K562 (cell line): ENCODE measurements around the gene BMP6. TPM values are rescaled to one million over a fixed set of nuclear protein-coding genes. Genes with fewer than 3 reads are reported as not detected.
A peak's percentile ranks its signal among the peaks of the same experiment; 100 is the strongest.

ENCODE experiments used
- DDX20 ChIP-seq: fragments of 450-650 bp; IDR thresholded peaks from 2 replicates; pipeline ENCODE4 v1.6.1; 2016; ENCODE audit warnings: missing genetic modification characterization, low read depth, mild to moderate bottlenecking, missing compliant biosample characterization, moderate library complexity
- HCFC1 ChIP-seq: IDR thresholded peaks from 2 replicates; pipeline ENCODE4 v1.6.1; 2012; ENCODE audit warnings: low read depth, low read length, improper control_type of control experiment
- HNRNPL ChIP-seq: fragments of 200-400 bp; formaldehyde crosslinking; IDR thresholded peaks from 2 replicates; pipeline ENCODE4 v1.6.1; 2017; ENCODE audit warnings: low read depth, mild to moderate bottlenecking, low read length
- HOMEZ ChIP-seq: fragments of 250-450 bp; sonication (Bioruptor Pico); IDR thresholded peaks from 2 replicates; pipeline ENCODE4 v1.4.0; 2020; ENCODE audit warnings: mild to moderate bottlenecking, moderate library complexity
- KAT2B ChIP-seq: IDR thresholded peaks from one replicate; pipeline ENCODE4 v1.6.1; 2012; ENCODE audit warnings: low read depth, mild to moderate bottlenecking, control low read depth, inconsistent platforms, low read length, moderate library complexity
- KLF1 ChIP-seq: fragments of 450-650 bp; IDR thresholded peaks from 2 replicates; pipeline ENCODE4 v1.6.1; 2016; ENCODE audit warnings: missing genetic modification characterization, missing compliant biosample characterization
- PBX2 ChIP-seq, 2 experiments: IDR thresholded peaks in 1 of 2; conservative IDR thresholded peaks in 1 of 2; 2 replicates each; pipeline ENCODE4 v1.6.1; 2016; ENCODE audit warnings: low read depth in 2 of 2, mild to moderate bottlenecking in 1 of 2, missing compliant biosample characterization in 1 of 2, missing genetic modification characterization in 1 of 2, moderate library complexity in 1 of 2
- PYGO2 ChIP-seq: fragments of 450-650 bp; IDR thresholded peaks from 2 replicates; pipeline ENCODE4 v1.6.1; 2016; ENCODE audit warnings: mild to moderate bottlenecking, missing genetic modification characterization, moderate library complexity, missing compliant biosample characterization
- SNIP1 ChIP-seq: fragments of 450-650 bp; IDR thresholded peaks from 2 replicates; pipeline ENCODE4 v1.7.1; 2017; ENCODE audit warnings: low read depth, mild to moderate bottlenecking
- SP1 ChIP-seq: sonication (generic); formaldehyde crosslinking; IDR thresholded peaks from 2 replicates; pipeline ENCODE4 v1.8.1; 2022; ENCODE audit warnings: mild to moderate bottlenecking, missing genetic modification reagents
- SPI1 ChIP-seq: IDR thresholded peaks from 2 replicates; pipeline ENCODE4 v1.6.1; 2011; ENCODE audit warnings: low read depth, low read length, control low read depth, borderline replicate concordance
- ZBTB12 ChIP-seq: fragments of 250-450 bp; sonication (Bioruptor Pico); IDR thresholded peaks from 2 replicates; pipeline ENCODE4 v1.4.0; 2020
- ZC3H4 ChIP-seq: sonication (generic); formaldehyde crosslinking; IDR thresholded peaks from 2 replicates; pipeline ENCODE4 v1.9.0; 2021; ENCODE audit warnings: missing genetic modification reagents, borderline replicate concordance
- ZNF507 ChIP-seq: conservative IDR thresholded peaks from 2 replicates; pipeline ENCODE4 v1.6.1; 2017; ENCODE audit warnings: missing genetic modification characterization, missing compliant biosample characterization
- ZZZ3 ChIP-seq: fragments of 450-650 bp; IDR thresholded peaks from 2 replicates; pipeline ENCODE4 v1.6.1; 2016; ENCODE audit warnings: antibody characterized with exemption, mild to moderate bottlenecking, moderate library complexity
- polyA plus RNA-seq, 8 experiments: library from polyadenylated mRNA; depleted of rRNA in 4 of 8; stranded (reverse) in 5 of 8; unstranded in 3 of 8; fragments of >200 nt; fragmentation: Nextera tagmentation in 2 of 8; fragmentation: Illumina TruSeq in 1 of 8; extraction: Ambion mirVana in 2 of 8; extraction: Trizol in 1 of 8; gene quantifications; 2 replicates each; pipeline versions ENCODE4 v1.2.1 to v1.2.3, GENCODE V29; 2011 to 2014; ENCODE audit warnings: inconsistent platforms in 1 of 8, missing spikeins in 1 of 8
- total RNA-seq, 7 experiments: library from RNA; depleted of rRNA in 6 of 7; stranded (reverse); fragments of >200 nt in 6 of 7; fragmentation: Illumina TruSeq in 2 of 7; extraction: Trizol in 2 of 7; gene quantifications; 2 replicates each; pipeline versions ENCODE4 v1.2.1 to v1.2.3, GENCODE V29; 2011 to 2021; ENCODE audit warnings: low replicate concordance in 1 of 7
- TF ChIP-seq, protein P1 (sequence below): sonication (generic); formaldehyde crosslinking; IDR thresholded peaks from 2 replicates; pipeline ENCODE4 v1.5.0; 2020; ENCODE audit warnings: missing genetic modification reagents
- TF ChIP-seq, protein P2 (sequence below): sonication (generic); formaldehyde crosslinking; IDR thresholded peaks from 2 replicates; pipeline ENCODE4 v1.8.0; 2022; ENCODE audit warnings: missing genetic modification reagents, mild to moderate bottlenecking, borderline replicate concordance

BMP6 gene
- total and polyA plus RNA-seq, 9 of the 15 experiments (the other 6 are each of a cell fraction or from before 2014, with no cell fraction given), result 0.01 to 0.13 (median 0.06) TPM; not detected in 3

DNA sequence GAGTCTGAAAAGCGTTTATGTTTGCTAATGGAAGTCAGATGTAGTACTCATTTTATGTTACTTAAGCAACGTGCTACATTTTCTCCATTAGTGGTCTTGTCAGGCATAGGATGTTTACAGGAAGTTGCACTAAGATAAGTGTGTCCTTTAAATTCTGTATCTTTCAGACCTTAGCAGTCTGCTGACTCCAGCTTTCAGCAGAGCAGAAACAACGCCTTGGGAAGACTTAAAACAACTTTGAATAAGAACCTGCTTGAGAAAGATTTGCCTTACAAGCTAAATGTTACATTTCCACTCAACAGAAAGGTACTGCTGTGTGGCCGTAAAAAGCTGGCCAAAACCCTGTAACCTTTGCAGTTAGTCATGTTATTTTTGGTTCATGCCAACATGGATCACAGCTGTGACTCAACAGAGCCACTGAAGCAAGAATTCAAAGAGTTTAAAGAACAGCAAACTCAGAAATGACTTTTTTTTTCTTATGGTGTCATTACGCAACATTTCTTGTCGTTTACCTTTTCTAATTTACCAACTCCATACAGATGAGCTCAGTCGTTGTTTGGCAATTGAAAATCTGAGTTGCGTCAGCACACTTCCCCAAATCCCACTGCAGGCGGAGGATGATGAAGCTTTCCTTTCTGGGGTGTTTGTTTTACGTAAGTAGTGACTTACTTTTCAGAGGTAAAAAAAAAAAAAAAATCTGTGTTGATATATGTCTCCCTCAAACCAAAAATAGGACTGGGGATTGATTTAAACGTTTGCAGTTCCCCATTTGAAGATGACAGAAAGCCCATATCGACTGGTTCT lies 27.9 kb upstream of the BMP6 start (continued):
- no peak for TF ChIP-seq PBX2 (CRISPR knock-in tag; IDR thresholded peaks at IDR 0.05; ENCODE audit: low read depth)
- TF ChIP-seq PBX2 (tag; conservative IDR thresholded peaks at IDR 0.05; ENCODE audit: low read depth), result peak; percentile 77
- no peak for TF ChIP-seq HOMEZ (CRISPR knock-in tag)
- peak; percentile 89 for TF ChIP-seq SPI1
- no peak for TF ChIP-seq ZC3H4
- no peak for TF ChIP-seq ZNF507 (tag)
- TF ChIP-seq, protein P1, sequence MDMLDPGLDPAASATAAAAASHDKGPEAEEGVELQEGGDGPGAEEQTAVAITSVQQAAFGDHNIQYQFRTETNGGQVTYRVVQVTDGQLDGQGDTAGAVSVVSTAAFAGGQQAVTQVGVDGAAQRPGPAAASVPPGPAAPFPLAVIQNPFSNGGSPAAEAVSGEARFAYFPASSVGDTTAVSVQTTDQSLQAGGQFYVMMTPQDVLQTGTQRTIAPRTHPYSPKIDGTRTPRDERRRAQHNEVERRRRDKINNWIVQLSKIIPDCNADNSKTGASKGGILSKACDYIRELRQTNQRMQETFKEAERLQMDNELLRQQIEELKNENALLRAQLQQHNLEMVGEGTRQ (CRISPR knock-in tag), result no peak
- TF ChIP-seq PYGO2, result no peak
- TF ChIP-seq KAT2B, result no peak
- TF ChIP-seq, protein P2, sequence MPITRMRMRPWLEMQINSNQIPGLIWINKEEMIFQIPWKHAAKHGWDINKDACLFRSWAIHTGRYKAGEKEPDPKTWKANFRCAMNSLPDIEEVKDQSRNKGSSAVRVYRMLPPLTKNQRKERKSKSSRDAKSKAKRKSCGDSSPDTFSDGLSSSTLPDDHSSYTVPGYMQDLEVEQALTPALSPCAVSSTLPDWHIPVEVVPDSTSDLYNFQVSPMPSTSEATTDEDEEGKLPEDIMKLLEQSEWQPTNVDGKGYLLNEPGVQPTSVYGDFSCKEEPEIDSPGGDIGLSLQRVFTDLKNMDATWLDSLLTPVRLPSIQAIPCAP (CRISPR knock-in tag), result no peak
- peak; percentile 14; the same call in 1 of the 2 replicates for TF ChIP-seq SP1
- no peak for TF ChIP-seq HCFC1
- no peak for TF ChIP-seq DDX20 (tag)
- TF ChIP-seq ZZZ3, result no peak
- 0 out of 2 replicates have a peak, but pooled peaks have one; percentile 30 for TF ChIP-seq ZBTB12 (CRISPR knock-in tag)
- no peak for TF ChIP-seq HNRNPL
- no peak for TF ChIP-seq SNIP1
- TF ChIP-seq KLF1 (tag), result no peak
